Measurements from ENCODE around the gene DIPK2B. TPM values are rescaled to one million over a fixed set of nuclear protein-coding genes. Genes with fewer than 3 reads are reported as not detected.

The DIPK2B gene
- total and polyA plus RNA-seq, 7 donors: 0.69 to 12.7 (median 4.5) TPM

GRCh38 chrX:45154033-45154360 lies 46.7 kb downstream of the DIPK2B start:
- intact Hi-C loops (cut with DNase I): no loop called here
- TF ChIP-seq EP300 (IDR thresholded peaks at IDR 0.05): no peak
- no peak for TF ChIP-seq CTCF (IDR thresholded peaks at IDR 0.05)
- TF ChIP-seq POLR2AphosphoS5 (IDR thresholded peaks at IDR 0.05): no peak
- no peak for TF ChIP-seq POLR2A (IDR thresholded peaks at IDR 0.05)
- H3K36me3 ChIP-seq: no peaks in the 10 kb centered on the region
- no peak overlapping the region for H3K4me3 ChIP-seq
- no peaks in the 10 kb centered on the region for H3K9me3 ChIP-seq
- no peak for DNase-seq
- WGBS, 2 donors: 88 to 93% methylated on average over 4 of the region's 4 CpGs
- no peaks in the 10 kb centered on the region for H3K4me1 ChIP-seq
- H3K27me3 ChIP-seq: no peaks in the 10 kb centered on the region
- H3K27ac ChIP-seq: no peak overlapping the region
